Esophagus (tissue), 2 donors: Measurements from ENCODE around the gene ZNF414. TPM values are rescaled to one million over a fixed set of nuclear protein-coding genes. Genes with fewer than 3 reads are reported as not detected.
A peak's percentile ranks its signal among the peaks of the same experiment; 100 is the strongest.

ENCODE experiments used
- H3K27ac ChIP-seq, 2 donors: one replicate each; pipeline ENCODE4 v1.5.1; 2013; ENCODE audit warnings: low read depth in 2 of 2, mild to moderate bottlenecking in 2 of 2, inconsistent platforms in 1 of 2, low read length in 1 of 2, moderate library complexity in 1 of 2
- H3K27me3 ChIP-seq, 2 donors: one replicate each; pipeline ENCODE4 v1.6.1; 2013; ENCODE audit warnings: low read length in 2 of 2, control low read depth in 1 of 2, mild to moderate bottlenecking in 1 of 2; ENCODE audit not compliant: insufficient read depth in 2 of 2, control insufficient read depth in 1 of 2
- H3K36me3 ChIP-seq, 2 donors: one replicate each; pipeline ENCODE4 v1.6.1; 2013; ENCODE audit warnings: low read length in 1 of 2; ENCODE audit not compliant: control insufficient read depth in 2 of 2, insufficient read depth in 2 of 2
- H3K4me1 ChIP-seq, 2 donors: one replicate each; pipeline ENCODE4 v1.6.1; 2013; ENCODE audit warnings: low read length in 1 of 2; ENCODE audit not compliant: control insufficient read depth in 2 of 2, insufficient read depth in 2 of 2
- H3K4me3 ChIP-seq, 2 donors: one replicate each; pipeline ENCODE4 v1.5.1; 2013; ENCODE audit warnings: low read length in 2 of 2, mild to moderate bottlenecking in 2 of 2, low read depth in 1 of 2, moderate library complexity in 1 of 2
- H3K9me3 ChIP-seq, 2 donors: one replicate each; pipeline ENCODE4 v1.6.1; 2013; ENCODE audit warnings: mild to moderate bottlenecking in 2 of 2, low read depth in 1 of 2, low read length in 1 of 2, moderate library complexity in 1 of 2; ENCODE audit not compliant: control insufficient read depth in 2 of 2, insufficient read depth in 1 of 2
- WGBS, 2 donors: extraction: QIAGEN DNeasy Blood & Tissue Kit; methylation state at CpG; one replicate each; pipeline ENCODE4 v1.1.7; 2013; 5-methylcytosine and 5-hydroxymethylcytosine counted together
- polyA plus RNA-seq, 2 donors: library from polyadenylated mRNA; stranded (reverse); fragments of 200-250 nt; gene quantifications; one replicate each; pipeline ENCODE4 v1.2.3, GENCODE V29; 2013
- donor health status: healthy with polysubstance abuse.
- donor health status: Bipolar disorder and iron deficiency.

ZNF414 gene
- polyA plus RNA-seq, 2 donors: 22.6 to 27.2 TPM

DNA sequence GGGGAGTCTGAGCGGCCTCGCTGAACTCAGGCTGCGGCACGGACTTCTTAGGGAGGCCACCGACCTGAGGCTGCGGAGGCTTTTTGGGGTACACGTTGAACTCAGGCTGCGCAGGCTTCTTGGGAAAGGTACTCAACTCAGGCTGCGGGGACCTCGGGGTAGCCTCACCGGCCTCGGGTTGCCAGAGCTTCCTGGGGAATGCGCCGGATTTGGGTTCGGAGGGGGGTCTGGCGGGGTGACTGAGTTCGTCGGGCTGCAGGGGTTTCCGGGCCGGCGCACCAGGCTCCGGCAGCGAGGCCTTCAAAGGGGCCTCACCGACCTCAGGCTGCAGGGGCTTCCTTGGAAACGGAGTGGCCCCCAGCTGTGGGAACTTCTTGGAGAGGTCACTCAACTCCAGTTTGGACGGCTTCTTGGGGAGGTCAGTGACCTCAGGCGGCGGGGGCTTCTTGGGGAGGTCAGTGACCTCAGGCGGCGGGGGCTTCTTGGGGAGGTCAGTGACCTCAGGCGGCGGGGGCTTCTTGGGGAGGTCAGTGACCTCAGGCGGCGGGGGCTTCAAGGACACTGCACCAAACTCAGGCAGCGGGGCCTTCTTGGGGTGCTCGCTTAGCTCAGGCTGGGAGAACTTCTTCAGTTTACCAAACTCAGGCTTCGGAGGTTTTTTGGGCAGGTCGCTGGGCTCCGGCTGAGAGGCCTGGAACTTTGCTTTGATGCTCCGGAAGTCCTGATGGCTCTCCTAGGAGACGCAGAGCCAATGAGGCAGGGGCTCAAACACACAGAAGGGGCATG lies 14.7 kb downstream of the ZNF414 start:
- H3K9me3 ChIP-seq: no peaks in the 10 kb centered on the region
- peaks cover 0 to 7% of the 10 kb centered on the region in 2 donors for H3K4me1 ChIP-seq
- H3K36me3 ChIP-seq: no peaks in the 10 kb centered on the region
- WGBS, 2 donors: 89% methylated on average over 40 to 41 of the region's 41 CpGs
- H3K27ac ChIP-seq: no peak overlapping the region
- no peaks in the 10 kb centered on the region for H3K27me3 ChIP-seq
- no peak overlapping the region for H3K4me3 ChIP-seq

DNA sequence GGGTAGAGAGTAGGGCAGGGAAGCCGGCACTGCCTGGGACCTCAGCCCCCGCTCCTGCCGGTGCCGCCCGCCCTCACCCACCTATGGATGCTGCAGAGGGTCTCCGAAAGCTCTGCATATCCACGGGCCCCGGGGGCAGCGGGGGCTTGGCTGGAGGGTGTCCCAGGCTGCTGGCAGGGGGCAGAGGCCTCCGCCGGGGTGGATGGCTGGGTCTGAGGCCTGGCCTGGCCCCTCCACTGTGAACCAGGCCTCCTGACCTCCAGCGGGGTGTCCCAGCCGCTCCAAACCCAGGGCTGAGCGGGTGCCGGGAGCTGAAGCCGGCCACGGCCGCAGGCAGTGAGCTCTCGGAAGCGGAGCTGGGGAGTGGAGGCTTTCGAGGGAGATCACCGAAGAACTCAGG lies 15.7 kb downstream of the ZNF414 start:
- 84 to 89% methylated on average over 22 of the region's 22 CpGs for WGBS, 2 donors
- no peak overlapping the region for H3K4me3 ChIP-seq
- H3K9me3 ChIP-seq: no peaks in the 10 kb centered on the region
- no peak overlapping the region for H3K27ac ChIP-seq
- H3K36me3 ChIP-seq: no peaks in the 10 kb centered on the region
- H3K4me1 ChIP-seq: peaks cover 0 to 11% of the 10 kb centered on the region in 2 donors
- no peaks in the 10 kb centered on the region for H3K27me3 ChIP-seq

DNA sequence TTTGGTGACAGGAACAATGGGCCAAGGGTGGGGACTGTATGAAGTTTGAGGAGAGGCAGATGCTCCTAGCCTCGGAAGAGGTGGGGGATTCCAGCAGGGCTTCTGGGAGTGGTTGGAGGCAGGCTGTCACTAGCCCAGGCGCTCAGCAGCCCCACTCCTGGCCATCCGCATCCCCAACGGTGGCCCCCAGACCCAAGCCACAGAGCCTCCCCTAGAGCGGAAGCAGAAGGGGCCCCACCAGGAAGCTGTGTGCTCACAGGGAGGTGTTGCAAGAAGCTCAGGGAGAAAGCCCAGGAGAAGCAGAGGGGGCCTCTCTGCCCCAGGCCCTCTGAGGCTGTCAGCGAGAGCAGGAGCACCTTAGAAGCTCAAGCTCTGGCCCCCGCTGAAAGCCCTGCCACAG lies 19.8 kb downstream of the ZNF414 start:
- Histone ChIP-seq H3K27me3 (no peaks in the 10 kb centered on the region), H3K4me3 (no peak overlapping the region), H3K4me1 (peaks cover 5 to 32% of the 10 kb centered on the region in 2 donors), H3K36me3 (peaks cover 0 to under 1% of the 10 kb centered on the region in 2 donors), H3K27ac (no peak overlapping the region), H3K9me3 (no peaks in the 10 kb centered on the region)
- WGBS, 2 donors: 37 to 44% methylated on average over 7 of the region's 7 CpGs

DNA sequence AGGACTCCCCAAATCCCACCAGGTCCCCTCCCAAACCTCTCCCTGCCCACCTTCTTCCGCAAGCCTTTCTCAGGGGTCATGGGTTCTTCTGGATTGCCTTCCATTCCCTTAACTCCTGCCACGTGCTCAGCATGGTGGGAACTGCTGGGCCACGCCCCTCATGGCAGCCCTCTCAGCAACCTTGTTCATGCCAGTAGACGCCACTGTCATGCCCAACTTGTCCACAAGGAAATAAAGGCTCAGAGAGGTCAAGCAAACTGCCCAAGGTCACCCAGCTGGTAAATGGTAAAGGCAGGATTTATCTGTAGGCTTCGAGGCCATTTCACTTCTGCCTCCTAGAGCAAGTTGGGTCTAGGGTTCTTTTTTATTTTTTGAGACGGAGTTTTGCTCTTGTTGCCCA lies 22.4 kb downstream of the ZNF414 start:
- H3K9me3 ChIP-seq: no peaks in the 10 kb centered on the region
- 83 to 87% methylated on average over 6 of the region's 6 CpGs for WGBS, 2 donors

DNA sequence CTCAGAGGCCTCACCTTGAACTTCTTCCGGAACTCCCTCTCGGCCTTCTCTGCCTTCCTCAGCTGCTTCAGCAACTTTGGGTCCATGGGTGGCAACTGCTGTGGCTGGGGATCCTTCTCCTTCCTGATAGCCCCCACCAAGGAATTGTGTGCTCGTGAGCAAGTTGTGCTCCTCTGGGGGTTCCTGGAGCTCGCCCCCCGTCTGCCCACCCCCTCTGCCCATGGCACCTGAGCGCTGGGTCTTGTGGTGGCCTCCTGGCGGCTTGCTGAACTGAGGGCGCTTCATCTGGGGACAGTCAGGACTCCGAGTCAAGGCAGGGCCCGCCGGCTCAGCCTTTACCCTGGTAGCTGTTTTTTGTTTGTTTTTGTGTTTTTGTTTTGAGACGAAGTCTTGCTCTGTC lies 23.1 kb downstream of the ZNF414 start:
- peaks cover 5 to 38% of the 10 kb centered on the region in 2 donors for H3K4me1 ChIP-seq
- 84 to 85% methylated on average over 12 of the region's 12 CpGs for WGBS, 2 donors
- H3K4me3 ChIP-seq: no peak overlapping the region
- no peaks in the 10 kb centered on the region for H3K9me3 ChIP-seq
- H3K27ac ChIP-seq: no peak overlapping the region
- H3K27me3 ChIP-seq: no peaks in the 10 kb centered on the region
- peaks cover 22 to 30% of the 10 kb centered on the region in 2 donors for H3K36me3 ChIP-seq

More for the DNA sequence above, 22.4 kb downstream of the ZNF414 start:
- no peak overlapping the region for H3K27ac ChIP-seq
- H3K4me1 ChIP-seq: peaks cover 5 to 39% of the 10 kb centered on the region in 2 donors
- H3K4me3 ChIP-seq: no peak overlapping the region
- no peaks in the 10 kb centered on the region for H3K27me3 ChIP-seq
- H3K36me3 ChIP-seq: peaks cover 17 to 23% of the 10 kb centered on the region in 2 donors

DNA sequence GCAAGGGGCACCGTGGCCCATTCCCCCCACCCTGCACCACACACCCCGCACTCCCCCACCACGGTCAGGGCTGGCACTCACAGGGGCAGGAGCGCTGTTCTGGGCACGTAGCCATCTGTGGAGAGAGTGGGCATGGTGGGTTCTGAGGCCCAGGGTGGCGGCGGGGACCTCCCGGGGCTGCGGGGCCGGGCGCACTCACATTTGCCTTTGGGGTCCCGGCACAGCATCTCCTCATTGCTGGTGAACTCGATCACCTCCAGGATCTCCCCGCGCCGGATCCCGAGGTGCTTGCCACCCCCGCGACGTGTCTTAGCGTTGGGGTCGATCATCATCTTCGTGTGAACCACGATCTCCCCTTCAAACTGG lies 23.6 kb downstream of the ZNF414 start:
- Histone ChIP-seq H3K9me3 (no peaks in the 10 kb centered on the region), H3K4me3 (no peak overlapping the region), H3K27ac (peak overlapping the region; percentile 86 to 88), H3K27me3 (no peaks in the 10 kb centered on the region), H3K36me3 (peaks cover 22 to 35% of the 10 kb centered on the region in 2 donors), H3K4me1 (peaks cover 5 to 38% of the 10 kb centered on the region in 2 donors)
- WGBS, 2 donors: 68 to 82% methylated on average over 24 of the region's 24 CpGs

DNA sequence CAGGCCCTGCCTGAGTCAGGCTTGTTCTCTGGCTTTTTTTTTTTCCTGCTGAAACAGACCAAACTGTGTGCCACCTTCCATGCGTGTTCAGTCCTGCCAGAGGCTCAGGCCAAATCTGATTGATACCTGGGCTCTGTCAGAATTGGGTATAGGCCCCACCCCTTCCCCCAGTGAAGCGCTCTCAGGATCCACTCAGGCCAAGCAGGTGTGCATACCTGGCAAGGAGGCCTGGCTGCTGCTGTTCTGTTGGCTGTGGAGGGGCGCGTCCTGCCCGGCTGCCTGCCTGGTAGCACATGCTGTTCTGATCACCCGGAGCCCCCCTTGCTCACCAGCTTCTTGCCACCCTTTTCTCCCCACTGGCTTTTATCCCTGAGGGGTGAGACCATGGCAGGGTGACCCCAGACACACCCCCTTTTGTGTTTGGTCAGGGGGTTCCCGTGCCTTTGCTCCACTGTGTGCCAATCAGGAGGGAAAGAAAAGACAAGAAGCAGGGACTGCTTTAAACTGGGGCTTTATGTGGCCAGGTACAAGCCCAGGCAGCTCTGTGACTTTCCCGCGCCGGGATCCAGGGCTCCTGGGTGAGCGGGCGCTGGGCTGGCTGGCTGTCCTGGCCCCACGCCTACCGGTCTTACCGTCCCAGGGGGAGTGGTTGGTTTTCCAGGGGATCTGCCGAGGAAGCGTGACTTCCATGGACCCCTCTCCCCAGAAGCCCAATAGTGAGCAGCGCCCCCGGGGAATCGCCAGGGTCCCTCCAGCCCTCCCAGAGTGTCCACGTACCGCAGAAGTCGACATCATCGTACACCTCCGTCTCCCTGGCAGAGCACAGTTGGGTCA lies 24.2 kb downstream of the ZNF414 start:
- Histone ChIP-seq H3K27me3 (no peaks in the 10 kb centered on the region), H3K4me3 (no peak overlapping the region), H3K9me3 (no peaks in the 10 kb centered on the region), H3K36me3 (peaks cover 22 to 40% of the 10 kb centered on the region in 2 donors), H3K4me1 (peaks cover 5 to 37% of the 10 kb centered on the region in 2 donors), H3K27ac (peak overlapping the region; percentile 86 to 88)
- 49 to 62% methylated on average over 25 of the region's 25 CpGs for whole genome bisulfite sequencing, 2 donors

DNA sequence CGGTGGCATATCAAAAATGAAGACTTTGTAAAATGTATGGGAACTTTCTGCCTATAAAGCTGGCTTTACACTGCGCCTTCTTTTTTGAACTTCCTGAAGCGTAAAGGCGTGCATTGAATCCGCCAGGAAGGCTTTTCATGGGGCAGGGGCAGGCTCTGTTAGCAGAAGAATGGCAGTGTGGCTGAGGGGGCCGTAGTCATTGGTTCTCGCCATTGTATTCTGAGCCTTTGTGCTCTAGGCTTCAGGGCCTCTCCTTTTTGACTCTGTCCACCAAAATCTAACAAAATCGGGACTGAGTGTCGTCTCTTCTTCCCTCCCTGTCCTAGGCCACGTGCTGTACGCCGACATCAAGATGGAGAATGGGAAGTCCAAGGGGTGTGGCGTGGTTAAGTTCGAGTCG lies 25.6 kb downstream of the ZNF414 start:
- Histone ChIP-seq H3K4me3 (no peak overlapping the region), H3K4me1 (peaks cover 5 to 42% of the 10 kb centered on the region in 2 donors), H3K27me3 (no peaks in the 10 kb centered on the region), H3K36me3 (peaks cover 22 to 46% of the 10 kb centered on the region in 2 donors), H3K27ac (no peak overlapping the region), H3K9me3 (no peaks in the 10 kb centered on the region)
- WGBS, 2 donors: 74 to 83% methylated on average over 15 of the region's 15 CpGs

DNA sequence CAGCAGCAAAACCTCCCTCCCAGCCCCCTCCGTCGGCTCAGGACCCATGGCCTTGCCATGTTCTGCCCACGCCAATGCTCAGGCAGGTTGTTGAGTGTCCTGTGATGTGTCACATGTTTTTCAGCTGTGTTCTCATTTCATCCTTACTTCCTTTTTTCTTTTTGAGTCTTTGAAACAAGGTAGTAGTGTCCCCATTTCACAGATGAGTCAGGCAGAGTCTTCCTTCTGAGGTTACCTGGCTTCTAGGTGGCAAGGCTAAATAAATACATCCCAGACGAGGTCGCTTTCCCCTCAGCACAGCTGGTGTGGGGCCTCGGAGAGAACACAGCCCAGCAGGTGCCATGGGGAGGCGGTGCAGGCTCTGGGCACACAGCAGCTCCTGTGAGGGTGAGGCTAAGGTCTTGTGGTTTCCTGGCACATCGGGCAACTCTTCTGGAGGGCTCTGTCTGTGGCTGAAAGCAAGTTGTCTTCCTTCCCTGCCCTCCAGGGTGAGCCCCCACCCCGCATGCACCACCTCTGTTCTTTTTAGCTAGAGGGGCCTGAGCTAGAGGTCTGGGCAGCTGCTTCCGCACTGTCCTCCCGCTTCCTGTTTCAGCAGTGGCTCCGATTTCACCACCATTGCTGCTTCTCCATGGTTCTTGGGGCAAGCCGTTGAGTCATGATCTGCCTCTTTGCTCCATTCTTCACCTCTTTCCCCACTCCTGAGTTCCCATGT lies 26.7 kb downstream of the ZNF414 start:
- Histone ChIP-seq H3K9me3 (no peaks in the 10 kb centered on the region), H3K4me1 (peaks cover 5 to 41% of the 10 kb centered on the region in 2 donors), H3K4me3 (no peak overlapping the region), H3K27ac (peak overlapping the region; percentile 6 to 61), H3K36me3 (peaks cover 22 to 50% of the 10 kb centered on the region in 2 donors), H3K27me3 (no peaks in the 10 kb centered on the region)
- WGBS, 2 donors: 64 to 70% methylated on average over 13 of the region's 13 CpGs
